HepG2 (cell line): ENCODE results near the gene C5orf52. TPM values are rescaled to one million over a fixed set of nuclear protein-coding genes. Genes with fewer than 3 reads are reported as not detected.

ENCODE experiments used
- ATAC-seq: fragments of 200-7000 bp; cut with Tn5 transposase; 3 replicates; pipeline ENCODE4 v1.9.1; 2020; ENCODE audit warnings: mild to moderate bottlenecking, moderate library complexity
- BruUV-seq: library from RNA; stranded (reverse); fragments of 400-500 nt; replicated peaks from 2 replicates; lab custom pipeline; 2021; lab: Mats Ljungman, UMichigan
- CTCF ChIA-PET: fragments of 300-600 bp; formaldehyde crosslinking; extraction: SDS; loops from one replicate; lab custom pipeline; 2021; ENCODE audit warnings: low total read pairs, inconsistent platforms, low intra/inter-chr PET ratio; lab: Yijun Ruan, JAX
- POLR2A ChIA-PET: fragments of 350-600 bp; sonication (Branson Sonifier 250); formaldehyde crosslinking; loops from one replicate; lab custom pipeline; 2020; ENCODE audit warnings: antibody characterized with exemption, inconsistent platforms; lab: Yijun Ruan, JAX
- DNase-seq: peaks from one replicate; pipeline ENCODE4 v3.0.0-alpha.2; 2015; ENCODE audit warnings: low spot score
- FAIRE-seq: peaks from 3 replicates; lab custom pipeline; 2011; peaks lifted over from hg19 to GRCh38; lab: Jason Lieb, UNC
- H2AFZ ChIP-seq: one replicate; pipeline ENCODE4 v1.6.1; 2011; ENCODE audit warnings: low read length, inconsistent platforms
- H3K27ac ChIP-seq: fragments of 300-600 bp; 3 replicates; pipeline ENCODE4 v1.8.0; 2011; ENCODE audit warnings: mixed run types, mild to moderate bottlenecking, mixed read lengths, low read length, inconsistent platforms; ENCODE audit not compliant: insufficient read depth; ENCODE audit errors: extremely low read length
- H3K27me3 ChIP-seq, 2 experiments: fragments of 200-600 bp in 1 of 2; 2 replicates in 1 of 2; 3 replicates in 1 of 2; pipeline versions ENCODE4 v1.6.0 to v1.8.0; 2011; ENCODE audit warnings: low read length in 2 of 2, mild to moderate bottlenecking in 2 of 2, moderate library complexity in 2 of 2, inconsistent platforms in 1 of 2; ENCODE audit not compliant: insufficient read depth in 2 of 2, control insufficient read depth in 1 of 2
- H3K36me3 ChIP-seq, 2 experiments: fragments of 200-600 bp in 1 of 2; replicated peaks in 1 of 2; 2 replicates in 1 of 2; 3 replicates in 1 of 2; pipeline versions ENCODE4 v1.5.1 to v1.8.0; 2011; ENCODE audit warnings: low read length in 2 of 2, inconsistent platforms in 1 of 2; ENCODE audit not compliant: insufficient read depth in 2 of 2, control insufficient read depth in 1 of 2
- H3K4me1 ChIP-seq: 2 replicates; pipeline ENCODE4 v1.5.1; 2012; ENCODE audit warnings: low read length, inconsistent platforms; ENCODE audit not compliant: insufficient read depth
- H3K4me2 ChIP-seq: 2 replicates; pipeline ENCODE4 v1.6.0; 2011; ENCODE audit warnings: low read depth, low read length, inconsistent platforms
- H3K4me3 ChIP-seq, 3 experiments: fragments of 200-600 bp in 1 of 3; sonication (generic), shearing (Covaris generic) in 1 of 3; replicated peaks in 1 of 3; 2 replicates each; pipeline ENCODE4 v1.5.1; 2011 to 2016; ENCODE audit warnings: low read length in 3 of 3, inconsistent platforms in 2 of 3, low read depth in 2 of 3, mild to moderate bottlenecking in 2 of 3, control low read depth in 1 of 3, mixed read lengths in 1 of 3; ENCODE audit not compliant: insufficient read depth in 1 of 3
- H3K79me2 ChIP-seq: one replicate; pipeline ENCODE4 v1.6.1; 2011; ENCODE audit warnings: low read length, inconsistent platforms; ENCODE audit not compliant: insufficient read depth
- H3K9ac ChIP-seq: 2 replicates; pipeline ENCODE4 v1.6.0; 2011; ENCODE audit warnings: mild to moderate bottlenecking, low read depth, low read length, inconsistent platforms; ENCODE audit not compliant: insufficient read depth
- H3K9me3 ChIP-seq: 2 replicates; pipeline ENCODE4 v1.5.1; 2012; ENCODE audit warnings: mild to moderate bottlenecking, low read length
- H4K20me1 ChIP-seq: 2 replicates; pipeline ENCODE4 v1.6.0; 2011; ENCODE audit warnings: inconsistent platforms, mild to moderate bottlenecking, low read length, moderate library complexity; ENCODE audit not compliant: insufficient read depth
- ARHGAP35 ChIP-seq: sonication (generic); formaldehyde crosslinking; IDR thresholded peaks from 2 replicates; pipeline ENCODE4 v1.9.0; 2022; ENCODE audit warnings: mild to moderate bottlenecking, inconsistent platforms, moderate library complexity, missing genetic modification reagents, borderline replicate concordance
- HMG20B ChIP-seq: conservative IDR thresholded peaks from 2 replicates; pipeline ENCODE4 v1.6.1; 2016; ENCODE audit warnings: missing genetic modification reagents, missing compliant biosample characterization
- HNF4G ChIP-seq, 2 experiments: sonication (generic) in 1 of 2; formaldehyde crosslinking in 1 of 2; IDR thresholded peaks; 2 replicates each; pipeline versions ENCODE4 v1.4.0 to v1.6.1; 2011 to 2020; ENCODE audit warnings: borderline replicate concordance in 2 of 2, low read depth in 2 of 2, mild to moderate bottlenecking in 2 of 2, low read length in 1 of 2, missing genetic modification reagents in 1 of 2, moderate library complexity in 1 of 2
- MIER2 ChIP-seq: IDR thresholded peaks from 2 replicates; pipeline ENCODE4 v1.6.1; 2016; ENCODE audit warnings: missing biosample characterization, missing genetic modification reagents
- NFKB2 ChIP-seq: sonication (generic); formaldehyde crosslinking; IDR thresholded peaks from 2 replicates; pipeline ENCODE4 v1.4.0; 2020; ENCODE audit warnings: missing genetic modification reagents, borderline replicate concordance
- RXRA ChIP-seq: sonication (generic); formaldehyde crosslinking; IDR thresholded peaks from 2 replicates; pipeline ENCODE4 v1.5.1; 2020; ENCODE audit warnings: missing genetic modification reagents
- SP140L ChIP-seq: sonication (generic); formaldehyde crosslinking; IDR thresholded peaks from 2 replicates; pipeline ENCODE4 v1.4.0; 2020; ENCODE audit warnings: missing genetic modification reagents, borderline replicate concordance
- SRSF1 ChIP-seq: fragments of 200-400 bp; formaldehyde crosslinking; optimal IDR thresholded peaks from 2 replicates; pipeline ENCODE3; 2017; ENCODE audit warnings: mild to moderate bottlenecking, low read depth, low read length, moderate library complexity
- XRCC5 ChIP-seq: fragments of 200-400 bp; formaldehyde crosslinking; optimal IDR thresholded peaks from 2 replicates; pipeline ENCODE3; 2017; ENCODE audit warnings: mild to moderate bottlenecking, low read length
- ZFP36L2 ChIP-seq: sonication (generic); formaldehyde crosslinking; IDR thresholded peaks from 2 replicates; pipeline ENCODE4 v1.4.0; 2020; ENCODE audit warnings: missing genetic modification reagents
- ZNF17 ChIP-seq: sonication (generic); formaldehyde crosslinking; IDR thresholded peaks from 2 replicates; pipeline ENCODE4 v1.5.0; 2020; ENCODE audit warnings: mild to moderate bottlenecking, missing genetic modification reagents
- ZNF547 ChIP-seq: sonication (generic); formaldehyde crosslinking; IDR thresholded peaks from 2 replicates; pipeline ENCODE4 v1.5.1; 2020; ENCODE audit warnings: mild to moderate bottlenecking, missing genetic modification reagents
- ZNF615 ChIP-seq: sonication (generic); formaldehyde crosslinking; IDR thresholded peaks from 2 replicates; pipeline ENCODE4 v1.5.0; 2020; ENCODE audit warnings: mild to moderate bottlenecking, missing genetic modification reagents, borderline replicate concordance
- ZSCAN25 ChIP-seq: sonication (generic); formaldehyde crosslinking; IDR thresholded peaks from 2 replicates; pipeline ENCODE4 v1.8.0; 2022; ENCODE audit warnings: mild to moderate bottlenecking, missing genetic modification reagents
- WGBS: methylation state at CpG from one replicate; pipeline ENCODE4 v1.1.6; 2017; ENCODE audit warnings: low lambda C conversion rate; 5-methylcytosine and 5-hydroxymethylcytosine counted together
- in situ Hi-C: cut with HindIII; loops from 2 replicates; pipeline ENCODE4 v1.10.0; 2017; ENCODE audit warnings: low pct_unique_long_range_greater_than_20kb; ENCODE audit not compliant: extremely low pct_ligation_motif_present
- intact Hi-C: fragments of 100-400 bp; cut with micrococcal nuclease; formaldehyde crosslinking; loops from one replicate; pipeline ENCODE4 v1.10.0; 2022; ENCODE audit not compliant: unreplicated experiment
- polyA plus RNA-seq, 8 experiments: library from polyadenylated mRNA; depleted of rRNA in 3 of 8; stranded (reverse) in 7 of 8; unstranded in 1 of 8; fragments of >200 nt; fragmentation: Illumina TruSeq in 4 of 8; extraction: Trizol in 4 of 8; gene quantifications; 2 replicates each; pipeline versions ENCODE4 v1.2.1 to v1.2.3, GENCODE V29; 2011 to 2016; ENCODE audit warnings: low read depth in 4 of 8, missing spikeins in 1 of 8, mixed read lengths in 1 of 8; ENCODE audit not compliant: insufficient read depth in 1 of 8
- total RNA-seq, 5 experiments: library from RNA; depleted of rRNA; stranded (reverse); fragments of >200 nt; fragmentation: Illumina TruSeq; extraction: Trizol; gene quantifications; 2 replicates each; pipeline ENCODE4 v1.2.3, GENCODE V29; 2016; ENCODE audit warnings: low read depth in 1 of 5
- TF ChIP-seq, protein P1 (sequence below), 2 experiments: sonication (generic) in 1 of 2; formaldehyde crosslinking in 1 of 2; IDR thresholded peaks; 2 replicates each; pipeline versions ENCODE4 v1.6.1 to v1.9.0; 2014 to 2022; ENCODE audit warnings: antibody characterized with exemption in 1 of 2, borderline replicate concordance in 1 of 2, inconsistent platforms in 1 of 2, low read depth in 1 of 2, missing genetic modification reagents in 1 of 2

Gene C5orf52
- total and polyA plus RNA-seq, 2 of the 13 experiments (the other 11 are each of a cell fraction or from before 2014, with no cell fraction given), result not detected

- DNase-seq (no peak), ATAC-seq (no peak), FAIRE-seq (no peak)
- Histone ChIP-seq H3K36me3 (no peaks in the 10 kb centered on the region), H4K20me1 (no peaks in the 10 kb centered on the region), H3K4me1 (no peaks in the 10 kb centered on the region), H3K4me2 (no peak overlapping the region), H3K4me3 (no peak overlapping the region), H3K9me3 (no peaks in the 10 kb centered on the region), H3K27me3 (no peaks in the 10 kb centered on the region), H3K79me2 (no peaks in the 10 kb centered on the region), H3K9ac (no peak overlapping the region), H3K27ac (no peak overlapping the region), H2AFZ (no peak overlapping the region)
- CTCF ChIA-PET, result interaction anchor here (0.9 kb wide), 1 partner anchor 391 kb away, joined by 5 read pairs; no protein-coding TSS in a partner anchor
- no peak for TF ChIP-seq SP140L (CRISPR knock-in tag)
- no peak for TF ChIP-seq MIER2 (CRISPR knock-in tag)
- TF ChIP-seq ARHGAP35 (CRISPR knock-in tag), result no peak
- TF ChIP-seq RXRA (CRISPR knock-in tag), result no peak
- TF ChIP-seq NFKB2 (CRISPR knock-in tag), result no peak
- TF ChIP-seq, protein P1, sequence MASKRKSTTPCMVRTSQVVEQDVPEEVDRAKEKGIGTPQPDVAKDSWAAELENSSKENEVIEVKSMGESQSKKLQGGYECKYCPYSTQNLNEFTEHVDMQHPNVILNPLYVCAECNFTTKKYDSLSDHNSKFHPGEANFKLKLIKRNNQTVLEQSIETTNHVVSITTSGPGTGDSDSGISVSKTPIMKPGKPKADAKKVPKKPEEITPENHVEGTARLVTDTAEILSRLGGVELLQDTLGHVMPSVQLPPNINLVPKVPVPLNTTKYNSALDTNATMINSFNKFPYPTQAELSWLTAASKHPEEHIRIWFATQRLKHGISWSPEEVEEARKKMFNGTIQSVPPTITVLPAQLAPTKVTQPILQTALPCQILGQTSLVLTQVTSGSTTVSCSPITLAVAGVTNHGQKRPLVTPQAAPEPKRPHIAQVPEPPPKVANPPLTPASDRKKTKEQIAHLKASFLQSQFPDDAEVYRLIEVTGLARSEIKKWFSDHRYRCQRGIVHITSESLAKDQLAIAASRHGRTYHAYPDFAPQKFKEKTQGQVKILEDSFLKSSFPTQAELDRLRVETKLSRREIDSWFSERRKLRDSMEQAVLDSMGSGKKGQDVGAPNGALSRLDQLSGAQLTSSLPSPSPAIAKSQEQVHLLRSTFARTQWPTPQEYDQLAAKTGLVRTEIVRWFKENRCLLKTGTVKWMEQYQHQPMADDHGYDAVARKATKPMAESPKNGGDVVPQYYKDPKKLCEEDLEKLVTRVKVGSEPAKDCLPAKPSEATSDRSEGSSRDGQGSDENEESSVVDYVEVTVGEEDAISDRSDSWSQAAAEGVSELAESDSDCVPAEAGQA (IDR thresholded peaks at IDR 0.05; ENCODE audit: low read depth), result no peak
- TF ChIP-seq, protein P1 (CRISPR knock-in tag; IDR thresholded peaks at IDR 0.05; ENCODE audit: borderline replicate concordance), result no peak
- no peak for TF ChIP-seq ZFP36L2 (CRISPR knock-in tag)
- TF ChIP-seq HNF4G (IDR thresholded peaks at IDR 0.05; ENCODE audit: borderline replicate concordance, low read depth, low read length), result no peak
- TF ChIP-seq HNF4G (CRISPR knock-in tag; IDR thresholded peaks at IDR 0.05; ENCODE audit: borderline replicate concordance, low read depth), result no peak
- TF ChIP-seq ZNF547 (CRISPR knock-in tag), result no peak
- TF ChIP-seq ZNF615 (CRISPR knock-in tag), result no peak
- no peak for TF ChIP-seq XRCC5
- TF ChIP-seq SRSF1, result no peak
- no peak for TF ChIP-seq ZSCAN25
- TF ChIP-seq ZNF17 (CRISPR knock-in tag), result no peak
- TF ChIP-seq HMG20B (CRISPR knock-in tag), result no peak
- in situ Hi-C loops (no loop called here), intact Hi-C loops (loop anchor here (1.0 to 10.0 kb wide), 3 partner anchors 242 to 572 kb away; no protein-coding TSS in a partner anchor)
- POLR2A ChIA-PET, result no interaction called here
- no TSS peak for BruUV-seq
- WGBS, result 91% methylated on average over 2 of the region's 2 CpGs
Measured at GRCh38 chr5:157719245-157719644, 47.9 kb downstream of the C5orf52 start.
